GM12892 (cell line): ENCODE measurements around the gene HOXD4.

ENCODE experiments used
- DNase-seq: peaks from one replicate; pipeline ENCODE4 v3.0.0; 2011; ENCODE audit not compliant: insufficient read length
- FAIRE-seq: peaks from 2 replicates; lab custom pipeline; 2011; peaks lifted over from hg19 to GRCh38; lab: Jason Lieb, UNC
- POLR2A ChIP-seq: IDR thresholded peaks from 2 replicates; pipeline ENCODE4 v1.6.1; 2011; ENCODE audit warnings: low read depth, low read length, control low read depth
- POLR2AphosphoS5 ChIP-seq: IDR thresholded peaks from 2 replicates; pipeline ENCODE4 v1.6.1; 2011; ENCODE audit warnings: low read depth, low read length, control low read depth
- TAF1 ChIP-seq: IDR thresholded peaks from 2 replicates; pipeline ENCODE4 v1.6.1; 2011; ENCODE audit warnings: low read depth, mild to moderate bottlenecking, control low read depth, low read length, borderline replicate concordance

Gene HOXD4

GRCh38 chr2:176158855-176159662 is 7.7 kb downstream of the HOXD4 start:
- no peak for FAIRE-seq
- no peak for DNase-seq
- no peak for TF ChIP-seq POLR2AphosphoS5
- no peak for TF ChIP-seq TAF1
- no peak for TF ChIP-seq POLR2A

GRCh38 chr2:176159663-176160250 is 8.4 kb downstream of the HOXD4 start:
- TF ChIP-seq TAF1 = no peak
- no peak for TF ChIP-seq POLR2AphosphoS5
- TF ChIP-seq POLR2A = no peak
- DNase-seq (no peak), FAIRE-seq (no peak)

- no peak for TF ChIP-seq POLR2AphosphoS5
- TF ChIP-seq TAF1 = no peak
- TF ChIP-seq POLR2A = no peak
- FAIRE-seq = no peak
- no peak for DNase-seq
These were observed 9.1 kb downstream of the HOXD4 start for GRCh38 chr2:176160251-176160985.

- DNase-seq (no peak), FAIRE-seq (no peak)
- TF ChIP-seq POLR2AphosphoS5 = no peak
- TF ChIP-seq POLR2A = no peak
- no peak for TF ChIP-seq TAF1
These were observed 9.9 kb downstream of the HOXD4 start for GRCh38 chr2:176160986-176161824.

GRCh38 chr2:176161825-176162626 is 10.7 kb downstream of the HOXD4 start:
- FAIRE-seq = no peak
- no peak for DNase-seq
- no peak for TF ChIP-seq TAF1
- TF ChIP-seq POLR2AphosphoS5 = no peak
- TF ChIP-seq POLR2A = no peak

- TF ChIP-seq TAF1 (no peak), POLR2A (no peak), POLR2AphosphoS5 (no peak)
- no peak for DNase-seq
- FAIRE-seq = no peak
These were observed 11.7 kb downstream of the HOXD4 start for GRCh38 chr2:176162911-176163671.

- DNase-seq (no peak), FAIRE-seq (no peak)
- no peak for TF ChIP-seq TAF1
- no peak for TF ChIP-seq POLR2A
- TF ChIP-seq POLR2AphosphoS5 = no peak
These were observed 12.3 kb downstream of the HOXD4 start for GRCh38 chr2:176163672-176164056.

GRCh38 chr2:176164201-176164600 is 12.9 kb downstream of the HOXD4 start:
- TF ChIP-seq POLR2A (no peak), POLR2AphosphoS5 (no peak), TAF1 (no peak)
- DNase-seq (no peak), FAIRE-seq (no peak)

- DNase-seq (no peak), FAIRE-seq (no peak)
- TF ChIP-seq TAF1 (no peak), POLR2AphosphoS5 (no peak), POLR2A (no peak)
These were observed 13.4 kb downstream of the HOXD4 start for GRCh38 chr2:176164611-176165369.
